ENCODE data around the gene DENND2A. TPM values are rescaled to one million over a fixed set of nuclear protein-coding genes. Genes with fewer than 3 reads are reported as not detected.

Gene DENND2A
- 0.33 and 1.0 TPM in 2 replicates for total RNA-seq

GRCh38 chr7:140640727-140641523, at the start of gene DENND2A:
DENND2A (minus strand) TSS chr7:140640813; CDS start chr7:140602397, 38,416 bp downstream.

DNA sequence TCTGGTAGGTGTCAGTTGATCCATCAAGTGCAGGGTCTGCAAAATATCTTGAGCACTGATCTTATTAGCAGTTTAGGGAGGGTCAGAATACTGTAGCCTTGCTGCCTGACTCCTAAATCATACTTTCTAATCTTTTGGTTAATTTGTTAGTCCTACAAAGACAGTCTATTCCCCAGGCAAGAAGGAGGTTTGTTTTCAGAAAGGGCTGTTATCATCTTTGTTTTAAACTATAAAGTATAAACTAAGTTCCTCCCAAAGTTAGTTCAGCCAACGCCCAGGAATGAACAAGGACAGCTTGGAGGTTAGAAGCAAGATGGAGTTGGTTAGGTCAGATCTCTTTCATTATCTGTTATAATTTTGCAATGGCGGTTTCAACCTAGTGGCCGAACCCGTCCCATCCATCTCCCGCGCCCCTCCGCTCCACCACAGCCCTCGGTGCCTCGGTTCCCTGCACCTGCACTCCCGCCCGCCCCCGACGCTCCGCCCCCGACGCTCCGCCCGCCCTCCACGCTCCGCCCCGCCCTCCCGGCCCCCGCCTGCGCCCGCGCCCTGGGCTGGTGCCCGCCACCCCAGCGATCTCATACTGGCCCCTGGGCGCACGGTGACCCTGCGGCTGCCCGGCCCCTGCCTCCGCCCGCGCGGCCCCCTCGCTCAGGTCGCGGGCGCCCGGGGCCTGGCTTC, 31.9 kb upstream of the DENND2A start, which contains the start of gene ADCK2:
ADCK2 (plus strand) TSS at position 564 of the 681 bp plus-strand sequence. CDS start 386 bp downstream, outside the sequence.

DNA sequence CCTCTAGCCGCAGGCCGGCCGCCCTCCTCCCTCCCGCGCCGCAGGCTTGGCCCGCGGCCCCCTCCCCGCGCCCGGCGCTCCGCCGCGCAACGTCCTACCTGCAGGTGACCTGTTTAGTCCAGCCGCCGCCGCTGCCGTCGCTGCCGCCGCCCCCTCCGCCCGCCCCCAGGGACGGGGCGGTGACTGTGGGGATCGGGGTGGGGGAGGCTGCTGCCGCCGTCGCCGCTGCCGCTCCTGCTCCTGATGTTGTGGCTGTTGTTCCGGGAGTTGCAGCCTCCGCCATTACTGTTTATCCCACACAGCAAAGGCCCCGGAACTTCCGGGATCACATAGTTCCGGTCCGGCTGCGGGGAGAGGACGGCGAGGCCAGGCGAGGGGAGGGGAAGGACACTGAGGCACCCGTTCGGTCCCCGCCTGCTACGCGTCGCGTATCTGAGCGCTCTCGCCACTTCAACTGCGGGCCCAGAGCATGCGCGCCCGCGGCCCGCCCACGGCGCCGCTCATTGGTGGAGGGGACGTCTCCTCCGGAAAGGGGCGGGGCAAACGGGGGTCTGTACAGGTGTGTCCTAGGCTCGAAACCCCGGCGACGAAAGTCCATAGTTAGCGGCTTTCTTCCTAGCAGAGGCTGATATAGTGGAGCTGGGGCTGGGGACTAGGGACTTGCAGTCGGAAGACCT, 161.4 kb downstream of the DENND2A start, which contains the start of gene MKRN1:
MKRN1 (minus strand) TSS at position 444 of the 677 bp plus-strand sequence; CDS start at position 283, 161 bp downstream.

Other genes starting within 250 kb of the DENND2A start
- gene SLC37A3, start 242.3 kb downstream of the DENND2A start, total RNA-seq = 50.7 and 53.0 TPM in 2 replicates
- 0.17 TPM in 1 of 2 replicates, not detected in the other for gene RAB19, start 236.8 kb downstream of the DENND2A start, total RNA-seq
- 36.1 and 44.3 TPM in 2 replicates for gene MKRN1, start 161.3 kb downstream of the DENND2A start, total RNA-seq
- 17.2 and 26.3 TPM in 2 replicates for gene ADCK2, start 32.1 kb upstream of the DENND2A start, total RNA-seq
- gene NDUFB2, start 55.9 kb upstream of the DENND2A start, total RNA-seq = 118 and 142 TPM in 2 replicates